H1 (cell line): ENCODE results near the gene SLC22A23. TPM values are rescaled to one million over a fixed set of nuclear protein-coding genes. Genes with fewer than 3 reads are reported as not detected.

Experiments used
- CTCF ChIA-PET: fragments of 300-600 bp; sonication (Branson Sonifier 250); formaldehyde crosslinking; loops from one replicate; lab custom pipeline; 2021; ENCODE audit not compliant: partially characterized antibody; lab: Charles Lee
- POLR2A ChIA-PET: fragments of 300-600 bp; sonication (Branson Sonifier 250); formaldehyde crosslinking; loops from one replicate; lab custom pipeline; 2021; ENCODE audit warnings: inconsistent platforms; ENCODE audit not compliant: partially characterized antibody; lab: Charles Lee
- DNase-seq, 2 experiments: peaks; one replicate each; pipeline versions ENCODE4 v3.0.0 to v3.0.0-alpha.2; 2010 to 2022; ENCODE audit warnings: low spot score in 2 of 2, low read depth in 1 of 2, mixed read lengths in 1 of 2
- FAIRE-seq: peaks from 2 replicates; lab custom pipeline; 2011; peaks lifted over from hg19 to GRCh38; lab: Jason Lieb, UNC
- H2AFZ ChIP-seq: 2 replicates; pipeline ENCODE4 v1.8.1; 2012; ENCODE audit warnings: low read length, inconsistent platforms
- H2AK5ac ChIP-seq: 2 replicates; pipeline ENCODE4 v1.6.1; 2013; ENCODE audit warnings: low read depth, low read length
- H2BK120ac ChIP-seq: replicated peaks from 2 replicates; pipeline ENCODE3; 2013; ENCODE audit warnings: low read depth, low read length, inconsistent platforms
- H2BK12ac ChIP-seq: 2 replicates; pipeline ENCODE4 v1.6.1; 2013; ENCODE audit warnings: low read depth, low read length
- H2BK15ac ChIP-seq: 2 replicates; pipeline ENCODE4 v1.6.1; 2013; ENCODE audit warnings: low read length
- H2BK20ac ChIP-seq: 2 replicates; pipeline ENCODE4 v1.6.1; 2013; ENCODE audit warnings: low read length
- H2BK5ac ChIP-seq: 2 replicates; pipeline ENCODE4 v1.6.1; 2013; ENCODE audit warnings: low read depth, low read length
- H3K14ac ChIP-seq: 2 replicates; pipeline ENCODE4 v1.6.1; 2013; ENCODE audit warnings: inconsistent platforms; ENCODE audit not compliant: insufficient read length
- H3K18ac ChIP-seq: 2 replicates; pipeline ENCODE4 v1.6.1; 2013; ENCODE audit warnings: low read length; ENCODE audit errors: extremely low read depth
- H3K23ac ChIP-seq: 2 replicates; pipeline ENCODE4 v1.6.1; 2013; ENCODE audit warnings: inconsistent platforms; ENCODE audit not compliant: insufficient read length
- H3K23me2 ChIP-seq: 2 replicates; pipeline ENCODE4 v1.6.1; 2013; ENCODE audit warnings: low read depth, low read length
- H3K27ac ChIP-seq: 2 replicates; pipeline ENCODE4 v1.6.1; 2011; ENCODE audit warnings: low read depth, low read length, inconsistent platforms
- H3K27me3 ChIP-seq, 4 experiments: replicated peaks in 1 of 4; 1 replicate in 1 of 4; 2 replicates in 3 of 4; pipeline versions ENCODE4 v1.6.1 to v1.8.1; 2011 to 2013; ENCODE audit warnings: low read length in 3 of 4, mild to moderate bottlenecking in 3 of 4, inconsistent platforms in 2 of 4, mixed read lengths in 2 of 4, moderate library complexity in 1 of 4; ENCODE audit not compliant: control insufficient read depth in 3 of 4, insufficient read depth in 3 of 4; ENCODE audit errors: extremely low read depth in 1 of 4
- H3K36me3 ChIP-seq, 4 experiments: 2 replicates each; pipeline versions ENCODE4 v1.6.1 to v1.8.1; 2011 to 2013; ENCODE audit warnings: mild to moderate bottlenecking in 4 of 4, low read length in 3 of 4, moderate library complexity in 2 of 4, control low read depth in 1 of 4, inconsistent platforms in 1 of 4; ENCODE audit not compliant: insufficient read depth in 4 of 4, control insufficient read depth in 2 of 4
- H3K4ac ChIP-seq: replicated peaks from 2 replicates; pipeline ENCODE3; 2013; ENCODE audit warnings: low read length, low read depth, mixed read lengths, inconsistent platforms; ENCODE audit not compliant: insufficient read length
- H3K4me1 ChIP-seq, 4 experiments: replicated peaks in 1 of 4; 1 replicate in 1 of 4; 2 replicates in 3 of 4; pipeline versions ENCODE4 v1.6.1 to v1.8.1; 2011 to 2013; ENCODE audit warnings: low read length in 3 of 4, inconsistent platforms in 2 of 4, mixed read lengths in 1 of 4; ENCODE audit not compliant: insufficient read depth in 4 of 4, control insufficient read depth in 3 of 4
- H3K4me2 ChIP-seq, 2 experiments: 2 replicates each; pipeline versions ENCODE4 v1.6.1 to v1.8.1; 2011 to 2013; ENCODE audit warnings: low read depth in 2 of 2, low read length in 2 of 2, control low read depth in 1 of 2, inconsistent platforms in 1 of 2, mild to moderate bottlenecking in 1 of 2; ENCODE audit not compliant: insufficient read depth in 1 of 2
- H3K4me3 ChIP-seq, 4 experiments: fragments of 200-600, 300-600 bp in 1 of 4; sonication (generic), shearing (Covaris generic), sonication (Bioruptor Twin) in 1 of 4; 2 replicates each; pipeline versions ENCODE4 v1.5.1 to v1.8.1; 2011 to 2016; ENCODE audit warnings: low read length in 4 of 4, low read depth in 3 of 4, control low read depth in 2 of 4, inconsistent platforms in 2 of 4, mild to moderate bottlenecking in 2 of 4, mixed read lengths in 1 of 4, moderate library complexity in 1 of 4; ENCODE audit not compliant: insufficient read depth in 2 of 4; ENCODE audit errors: extremely low read depth in 1 of 4
- H3K56ac ChIP-seq: replicated peaks from 2 replicates; pipeline ENCODE3; 2013; ENCODE audit warnings: low read depth, mild to moderate bottlenecking, mixed read lengths, low read length, inconsistent platforms; ENCODE audit not compliant: insufficient read length
- H3K79me1 ChIP-seq: 2 replicates; pipeline ENCODE4 v1.6.1; 2013; ENCODE audit warnings: low read depth, low read length, control low read depth
- H3K79me2 ChIP-seq, 2 experiments: 2 replicates each; pipeline versions ENCODE4 v1.6.1 to v1.8.1; 2012 to 2013; ENCODE audit warnings: low read length in 2 of 2, mild to moderate bottlenecking in 2 of 2, inconsistent platforms in 1 of 2; ENCODE audit not compliant: insufficient read depth in 2 of 2, control insufficient read depth in 1 of 2
- H3K9ac ChIP-seq, 4 experiments: replicated peaks in 1 of 4; 1 replicate in 1 of 4; 2 replicates in 3 of 4; pipeline versions ENCODE4 v1.6.1 to v1.8.1; 2011 to 2013; ENCODE audit warnings: low read depth in 3 of 4, low read length in 3 of 4, control low read depth in 2 of 4, mild to moderate bottlenecking in 2 of 4, moderate library complexity in 2 of 4, inconsistent platforms in 1 of 4; ENCODE audit errors: extremely low read depth in 1 of 4
- H3K9me3 ChIP-seq, 2 experiments: 2 replicates each; pipeline versions ENCODE4 v1.6.1 to v1.8.1; 2012 to 2013; ENCODE audit warnings: mild to moderate bottlenecking in 2 of 2, moderate library complexity in 2 of 2, control low read depth in 1 of 2, inconsistent platforms in 1 of 2, low read depth in 1 of 2, low read length in 1 of 2, mixed read lengths in 1 of 2; ENCODE audit not compliant: insufficient read depth in 2 of 2
- H4K20me1 ChIP-seq, 2 experiments: replicated peaks in 1 of 2; 2 replicates each; pipeline versions ENCODE3 to v1.8.1; 2011 to 2013; ENCODE audit warnings: inconsistent platforms in 2 of 2, low read length in 2 of 2, mild to moderate bottlenecking in 1 of 2; ENCODE audit not compliant: insufficient read depth in 2 of 2, control insufficient read depth in 1 of 2
- H4K5ac ChIP-seq: 2 replicates; pipeline ENCODE4 v1.6.1; 2013; ENCODE audit warnings: low read length, low read depth, mixed read lengths, inconsistent platforms; ENCODE audit not compliant: insufficient read length
- H4K8ac ChIP-seq: 2 replicates; pipeline ENCODE4 v1.8.0; 2013; ENCODE audit warnings: mild to moderate bottlenecking, moderate library complexity, low read length, inconsistent platforms; ENCODE audit not compliant: insufficient read depth; ENCODE audit errors: extremely low read depth
- H4K91ac ChIP-seq: replicated peaks from 2 replicates; pipeline ENCODE3; 2013; ENCODE audit warnings: low read length, mixed read lengths, inconsistent platforms; ENCODE audit not compliant: insufficient read length
- ASH2L ChIP-seq: fragments of 200-600, 300-600 bp; sonication (generic); IDR thresholded peaks from one replicate; pipeline ENCODE4 v1.7.1; 2017; ENCODE audit warnings: low read length
- SAP30 ChIP-seq: fragments of 300-600 bp; sonication (generic); IDR thresholded peaks from 2 replicates; pipeline ENCODE4 v1.7.1; 2012; ENCODE audit warnings: low read length, moderate library complexity, mild to moderate bottlenecking, inconsistent platforms; ENCODE audit not compliant: insufficient read depth, insufficient replicate concordance
- SRF ChIP-seq: IDR thresholded peaks from 2 replicates; pipeline ENCODE4 v1.6.1; 2011; ENCODE audit warnings: mild to moderate bottlenecking, low read depth, low read length, moderate library complexity
- WGBS, 2 experiments: shearing (Covaris generic) in 1 of 2; methylation state at CpG; one replicate each; pipeline versions ENCODE4 v1.1.6 to v1.1.7; 2013 to 2015; ENCODE audit warnings: low lambda C conversion rate in 2 of 2, mixed read lengths in 2 of 2, inconsistent platforms in 1 of 2, low coverage in 1 of 2, missing lambda C conversion rate in 1 of 2; ENCODE audit not compliant: insufficient replicate concordance in 2 of 2, insufficient coverage in 1 of 2, insufficient read length in 1 of 2; ENCODE audit errors: extremely low coverage in 1 of 2, missing lambda C conversion rate in 1 of 2; 5-methylcytosine and 5-hydroxymethylcytosine counted together
- polyA plus RNA-seq, 7 experiments: library from polyadenylated mRNA; depleted of rRNA in 3 of 7; stranded (reverse) in 5 of 7; unstranded in 2 of 7; fragments of >200 nt in 5 of 7; fragments of 200-250 nt in 2 of 7; gene quantifications; 1 replicate in 5 of 7; 2 replicates in 1 of 7; 4 replicates in 1 of 7; pipeline versions ENCODE4 v1.2.1 to v1.2.3, GENCODE V29; 2011 to 2013; ENCODE audit warnings: missing spikeins in 2 of 7, mixed read lengths in 2 of 7
- total RNA-seq: library from RNA; stranded (reverse); fragmentation: NEBNext Ultra II Directional; extraction: Animal tissue kit (Norgen Biotek cat#: 25700); gene quantifications from 2 replicates; pipeline ENCODE4 v1.2.1, GENCODE V29; 2021

Gene SLC22A23
- total and polyA plus RNA-seq, 2 of the 8 experiments (the other 6 are each of a cell fraction or from before 2014, with no cell fraction given) = 9.9 to 38.4 TPM

- ChIA-PET CTCF (interaction anchor here (0.7 to 2.0 kb wide), 9 partner anchors 12 to 330 kb away, joined by 3 to 6 read pairs (median 4); no protein-coding TSS in a partner anchor), POLR2A (interaction anchor here (1.7 kb wide), 1 partner anchor 107 kb away, joined by 3 read pairs; no protein-coding TSS in a partner anchor)
- peaks cover 0 to 16% of the 10 kb centered on the region in 2 experiments; a peak in 2 of 4 replicates for H3K79me2 ChIP-seq
- no peak for TF ChIP-seq SRF
- TF ChIP-seq ASH2L = no peak
- no peak for TF ChIP-seq SAP30
- no peak overlapping the region for H3K18ac ChIP-seq
- WGBS, 2 experiments = 90% methylated on average over 7 of the region's 7 CpGs; no CpG with 5 or more reads in 1 of the 2 experiments
- no peaks in the 10 kb centered on the region for H3K9me3 ChIP-seq
- no peak overlapping the region for H3K23ac ChIP-seq
- H4K5ac ChIP-seq = no peak overlapping the region
- no peak overlapping the region for H3K27ac ChIP-seq
- peaks cover 0 to 5% (median 0%) of the 10 kb centered on the region in 4 experiments; a peak in 2 of 7 replicates for H3K4me1 ChIP-seq
- no peak for DNase-seq
- H2BK120ac ChIP-seq = no peak overlapping the region
- H3K4me3 ChIP-seq = no peak overlapping the region
- FAIRE-seq = no peak
- no peak overlapping the region for H2BK20ac ChIP-seq
- no peak overlapping the region for H2AK5ac ChIP-seq
- H4K8ac ChIP-seq = peak overlapping the region; percentile 80
- H3K4me2 ChIP-seq = no peak overlapping the region
- no peak overlapping the region for H2BK12ac ChIP-seq
- H2AFZ ChIP-seq = no peak overlapping the region
- H3K27me3 ChIP-seq = no peaks in the 10 kb centered on the region
- no peaks in the 10 kb centered on the region for H3K23me2 ChIP-seq
- H4K20me1 ChIP-seq = peaks cover 0 to 5% of the 10 kb centered on the region in 2 experiments
- H3K14ac ChIP-seq = no peak overlapping the region
- H3K56ac ChIP-seq = no peak overlapping the region
- no peak overlapping the region for H2BK15ac ChIP-seq
- no peak overlapping the region for H2BK5ac ChIP-seq
- no peak overlapping the region for H3K9ac ChIP-seq
- H4K91ac ChIP-seq = no peak overlapping the region
- no peak overlapping the region for H3K4ac ChIP-seq
- H3K79me1 ChIP-seq = peaks cover 8% of the 10 kb centered on the region; the same call in 1 of the 2 replicates
- H3K36me3 ChIP-seq = no peaks in the 10 kb centered on the region
Observed at GRCh38 chr6:3397229-3398164, 59.4 kb downstream of the SLC22A23 start.
